Motor neuron (in vitro differentiated cells): ENCODE results near the gene DHRS7C. TPM values are rescaled to one million over a fixed set of nuclear protein-coding genes. Genes with fewer than 3 reads are reported as not detected.
A peak's percentile ranks its signal among the peaks of the same experiment; 100 is the strongest.

Source experiments
- ATAC-seq, 8 experiments: fragments of 200-7000 bp; cut with Tn5 transposase; replicated peaks in 6 of 8; 2 replicates each; pipeline ENCODE4 v1.8.0; 2021; ENCODE audit warnings: mild to moderate bottlenecking in 8 of 8, moderate library complexity in 8 of 8
- H3K27ac ChIP-seq, 2 donors: fragments of 250-450 bp; sonication (Bioruptor Pico); 2 replicates each; pipeline ENCODE4 v1.9.0; 2021; ENCODE audit warnings: antibody characterized with exemption in 2 of 2, mild to moderate bottlenecking in 2 of 2, moderate library complexity in 1 of 2
- H3K4me1 ChIP-seq, 2 donors: fragments of 250-450 bp; sonication (Bioruptor Pico); replicated peaks in 1 of 2; 2 replicates each; pipeline ENCODE4 v1.6.1; 2021; ENCODE audit warnings: antibody characterized with exemption in 2 of 2, mild to moderate bottlenecking in 2 of 2, moderate library complexity in 1 of 2
- H3K4me3 ChIP-seq, 5 donors: fragments of 250-450 bp; sonication (Bioruptor Pico); 2 replicates each; pipeline ENCODE4 v1.9.0; 2021; ENCODE audit warnings: antibody characterized with exemption in 5 of 5, mild to moderate bottlenecking in 5 of 5, moderate library complexity in 4 of 5
- WGBS, 10 experiments: fragments of 450-650 bp; shearing (Covaris generic); methylation state at CpG; one replicate each; pipeline ENCODE4 v1.0.0; 2022; 5-methylcytosine and 5-hydroxymethylcytosine counted together
- in situ Hi-C, 9 experiments: fragments of 400-800 bp; cut with MboI; loops; one replicate each; pipeline ENCODE4 v1.15.0; 2021; ENCODE audit warnings: low sequenced_read_pairs in 9 of 9, low pct_unique_long_range_greater_than_20kb in 2 of 9; ENCODE audit not compliant: unreplicated experiment in 9 of 9
- total RNA-seq, 8 experiments: library from RNA; unstranded; fragments of 300-600 nt; gene quantifications; 2 replicates each; pipeline versions ENCODE4 v1.2.3 to v1.2.4, GENCODE V29; 2022

The DHRS7C gene
- total RNA-seq, 8 experiments from 2014 or later = not detected

DNA sequence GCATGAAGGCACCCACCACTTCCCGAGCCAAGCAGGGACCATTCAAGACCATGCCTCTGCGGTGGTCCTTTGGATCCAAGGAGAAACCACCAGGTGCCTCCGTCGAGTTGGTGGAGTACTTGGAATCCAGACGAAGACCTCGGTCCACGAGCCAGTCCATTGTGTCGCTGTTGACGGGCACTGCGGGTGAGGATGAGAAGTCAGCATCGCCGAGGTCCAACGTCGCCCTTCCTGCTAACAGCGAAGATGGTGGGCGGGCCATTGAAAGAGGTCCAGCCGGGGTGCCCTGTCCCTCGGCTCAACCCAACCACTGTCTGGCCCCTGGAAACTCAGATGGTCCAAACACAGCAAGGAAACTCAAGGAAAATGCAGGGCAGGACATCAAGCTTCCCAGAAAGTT is 63.4 kb downstream of the DHRS7C start:
- no peak for ATAC-seq
- no peak overlapping the region for H3K27ac ChIP-seq
- 61 to 100% (median 97%) methylated on average over 2 to 12 of the region's 18 CpGs; no CpG with 5 or more reads in 6 of the 10 experiments for WGBS, 10 experiments
- H3K4me3 ChIP-seq = no peak overlapping the region
- H3K4me1 ChIP-seq = peaks cover 0 to 3% of the 10 kb centered on the region in 2 donors
- in situ Hi-C loops = loop anchor here in 1 of 9 experiments (25.0 kb wide), 1 partner anchor 884 kb away; no protein-coding TSS in a partner anchor

DNA sequence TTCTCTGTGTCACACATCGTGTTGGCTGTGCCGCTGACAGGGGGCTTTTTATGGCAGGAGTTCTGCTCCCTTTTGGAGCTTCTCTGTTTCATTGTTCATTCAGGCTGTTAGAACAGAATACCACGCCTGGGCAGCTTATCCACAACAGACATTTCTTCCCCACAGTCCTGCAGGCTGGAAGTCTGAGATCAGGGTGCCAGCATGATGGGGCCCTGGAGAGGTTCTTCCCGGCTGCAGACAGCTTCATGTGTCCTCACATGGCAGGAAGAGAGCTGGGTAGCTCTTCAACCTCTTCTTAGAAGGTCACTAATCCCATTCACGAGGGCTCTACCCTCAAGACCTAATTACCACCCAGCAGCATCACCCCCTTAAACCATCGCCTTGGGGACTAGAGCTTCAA is 65.1 kb downstream of the DHRS7C start:
- Histone ChIP-seq H3K4me3 (no peak overlapping the region), H3K4me1 (peaks cover 0 to 3% of the 10 kb centered on the region in 2 donors), H3K27ac (no peak overlapping the region)
- in situ Hi-C loops = loop anchor here in 1 of 9 experiments (25.0 kb wide), 1 partner anchor 886 kb away; no protein-coding TSS in a partner anchor
- WGBS, 10 experiments = 5 to 90% (median 50%) methylated on average over 2 to 4 of the region's 6 CpGs; no CpG with 5 or more reads in 2 of the 10 experiments
- no peak for ATAC-seq

DNA sequence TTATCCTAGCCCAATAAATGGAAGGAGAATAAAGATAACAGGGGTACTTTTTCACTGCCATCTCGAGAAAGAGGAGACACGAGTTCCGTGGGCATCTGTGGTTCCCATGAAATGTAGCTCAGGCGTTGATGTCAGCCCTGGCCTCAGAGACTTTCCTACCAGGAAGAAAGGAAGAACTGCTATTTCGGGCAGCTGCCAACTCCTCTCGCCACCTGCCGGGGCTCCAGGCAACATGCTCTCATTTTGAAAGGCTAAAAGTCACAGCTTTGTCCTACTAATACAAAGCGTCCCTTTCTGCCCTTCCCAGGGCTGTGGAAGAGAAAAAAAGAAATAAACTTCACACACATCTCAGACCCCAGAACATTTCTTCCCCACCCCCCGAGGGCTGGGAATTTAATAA is 65.8 kb downstream of the DHRS7C start:
- WGBS, 10 experiments = 0 to 80% (median 30%) methylated on average over 1 to 7 of the region's 9 CpGs; no CpG with 5 or more reads in 1 of the 10 experiments
- Histone ChIP-seq H3K4me1 (peaks cover 0 to 3% of the 10 kb centered on the region in 2 donors), H3K27ac (no peak overlapping the region), H3K4me3 (no peak overlapping the region)
- peak in 5 of 8 experiments; percentile 42 to 84 (median 59) for ATAC-seq
- in situ Hi-C loops = loop anchor here in 1 of 9 experiments (25.0 kb wide), 1 partner anchor 887 kb away; no protein-coding TSS in a partner anchor

Other genes starting within 250 kb of the DHRS7C start
- gene STX8, start 215.8 kb downstream of the DHRS7C start, total RNA-seq = 10 to 100 TPM; 44.1 to 98.1 (median 63.8) TPM
- 10 to 100 TPM in 1 of 8 experiments, 1 to 10 TPM in 2, under 1 TPM in 5; 0.15 to 62.3 (median 0.71) TPM for gene CFAP52, start 214.9 kb downstream of the DHRS7C start, total RNA-seq
- 1 to 10 TPM in 3 of 8 experiments, under 1 TPM in 4, not detected in 1; 0.49 to 3.6 (median 0.90) TPM for gene USP43, start 146.1 kb downstream of the DHRS7C start, total RNA-seq
- gene GSG1L2, start 30.5 kb upstream of the DHRS7C start, total RNA-seq = not detected
- gene GLP2R, start 34.3 kb upstream of the DHRS7C start, total RNA-seq = under 1 TPM in 6 of 8 experiments, not detected in 2; 0.09 to 0.52 (median 0.14) TPM
- 1 to 10 TPM in 1 of 8 experiments, under 1 TPM in 6, not detected in 1; 0.05 to 1.5 (median 0.29) TPM for gene RCVRN, start 113.7 kb upstream of the DHRS7C start, total RNA-seq